HEK293T (cell line): Measurements from ENCODE around the gene CAMSAP1.

Source experiments
- ELF4 ChIP-seq: fragments of 450-650 bp; IDR thresholded peaks from 2 replicates; pipeline ENCODE4 v1.6.1; 2017; ENCODE audit warnings: antibody characterized with exemption
- FOXK2 ChIP-seq: fragments of 450-650 bp; IDR thresholded peaks from 2 replicates; pipeline ENCODE4 v1.6.1; 2016; ENCODE audit warnings: mild to moderate bottlenecking
- FOXM1 ChIP-seq: fragments of 450-650 bp; IDR thresholded peaks from 2 replicates; pipeline ENCODE4 v1.6.1; 2017; ENCODE audit warnings: mild to moderate bottlenecking, borderline replicate concordance
- HDGF ChIP-seq: fragments of 450-650 bp; IDR thresholded peaks from 2 replicates; pipeline ENCODE4 v1.6.1; 2017; ENCODE audit warnings: antibody characterized with exemption, borderline replicate concordance
- NFRKB ChIP-seq: fragments of 450-650 bp; IDR thresholded peaks from 2 replicates; pipeline ENCODE4 v1.6.1; 2016; ENCODE audit warnings: mild to moderate bottlenecking, moderate library complexity
- SP1 ChIP-seq: fragments of 450-650 bp; IDR thresholded peaks from 2 replicates; pipeline ENCODE4 v1.6.1; 2017
- SUZ12 ChIP-seq: fragments of 450-650 bp; IDR thresholded peaks from 2 replicates; pipeline ENCODE4 v1.6.1; 2016; ENCODE audit warnings: mild to moderate bottlenecking

- TF ChIP-seq FOXM1 (no peak), HDGF (no peak), ELF4 (no peak), SP1 (no peak), FOXK2 (no peak), NFRKB (no peak), SUZ12 (no peak)
These were observed 898 bp downstream of the CAMSAP1 start for GRCh38 chr9:135906291-135907005.
